BJ (cell line): ENCODE data around the gene EIF2A. TPM values are rescaled to one million over a fixed set of nuclear protein-coding genes. Genes with fewer than 3 reads are reported as not detected.
"Not testable (repeated sequence)": the region's sequence is repeated elsewhere in the genome, so short reads cannot be mapped to it uniquely, and the experiment has no call there.

Experiments
- CTCF ChIA-PET: fragments of 350-600 bp; formaldehyde crosslinking; extraction: SDS; loops from one replicate; lab custom pipeline; 2021; ENCODE audit warnings: antibody characterized with exemption, inconsistent platforms; lab: Yijun Ruan, JAX
- POLR2A ChIA-PET: fragments of 300-600 bp; sonication (Branson Sonifier 250); formaldehyde crosslinking; extraction: SDS; loops from one replicate; lab custom pipeline; 2021; ENCODE audit warnings: antibody characterized with exemption; lab: Charles Lee
- DNase-seq: peaks from one replicate; pipeline ENCODE4 v3.0.0-alpha.2; 2011; ENCODE audit warnings: low read depth
- H3K27me3 ChIP-seq: 2 replicates; pipeline ENCODE4 v1.6.0; 2011; ENCODE audit warnings: low read length; ENCODE audit not compliant: control insufficient read depth, insufficient read depth
- H3K36me3 ChIP-seq: 2 replicates; pipeline ENCODE4 v1.5.1; 2011; ENCODE audit warnings: low read length; ENCODE audit not compliant: control insufficient read depth, insufficient read depth
- H3K4me3 ChIP-seq: 2 replicates; pipeline ENCODE4 v1.5.1; 2011; ENCODE audit warnings: low read depth, mild to moderate bottlenecking, control low read depth, low read length
- CTCF ChIP-seq: IDR thresholded peaks from 2 replicates; pipeline ENCODE4 v1.5.1; 2011; ENCODE audit warnings: low read depth, mild to moderate bottlenecking, control low read depth, inconsistent platforms, low read length, moderate library complexity; ENCODE audit not compliant: insufficient read depth
- polyA plus RNA-seq: library from polyadenylated mRNA; depleted of rRNA; stranded (reverse); fragments of >200 nt; gene quantifications from 2 replicates; pipeline ENCODE4 v1.2.3, GENCODE V29; 2011

The EIF2A gene
- polyA plus RNA-seq, 1 experiment = 53.1 TPM

DNA sequence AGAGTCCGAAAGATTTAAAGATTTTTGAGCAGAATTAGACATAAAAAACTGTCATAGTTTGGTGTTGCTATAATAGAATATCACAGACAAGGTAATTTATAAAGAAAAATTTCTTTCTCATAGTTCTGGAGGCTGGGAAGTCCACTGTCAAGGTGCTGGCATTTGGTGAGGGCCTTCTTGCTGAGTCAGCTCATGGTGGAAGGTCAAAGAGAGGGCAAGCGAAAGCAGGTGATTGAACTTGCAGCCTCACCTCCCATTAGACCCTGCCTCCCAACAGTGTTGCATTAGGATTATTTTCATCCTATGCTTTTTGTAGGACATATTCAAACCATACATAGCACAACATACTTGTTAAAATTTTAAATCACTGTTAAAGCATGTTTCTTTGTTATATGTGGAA is 66.4 kb downstream of the EIF2A start:
- Histone ChIP-seq H3K4me3 (no peak overlapping the region), H3K36me3 (no peaks in the 10 kb centered on the region), H3K27me3 (no peaks in the 10 kb centered on the region)
- no peak for TF ChIP-seq CTCF
- DNase-seq = no peak
- CTCF ChIA-PET = no interaction called here
- POLR2A ChIA-PET = no interaction called here

- ChIA-PET CTCF (no interaction called here), POLR2A (no interaction called here)
- H3K36me3 ChIP-seq = no peaks in the 10 kb centered on the region
- no peak for TF ChIP-seq CTCF
- DNase-seq = no peak
- H3K4me3 ChIP-seq = no peak overlapping the region
- H3K27me3 ChIP-seq = no peaks in the 10 kb centered on the region
These were observed 67.3 kb downstream of the EIF2A start for GRCh38 chr3:150613709-150614480.

DNA sequence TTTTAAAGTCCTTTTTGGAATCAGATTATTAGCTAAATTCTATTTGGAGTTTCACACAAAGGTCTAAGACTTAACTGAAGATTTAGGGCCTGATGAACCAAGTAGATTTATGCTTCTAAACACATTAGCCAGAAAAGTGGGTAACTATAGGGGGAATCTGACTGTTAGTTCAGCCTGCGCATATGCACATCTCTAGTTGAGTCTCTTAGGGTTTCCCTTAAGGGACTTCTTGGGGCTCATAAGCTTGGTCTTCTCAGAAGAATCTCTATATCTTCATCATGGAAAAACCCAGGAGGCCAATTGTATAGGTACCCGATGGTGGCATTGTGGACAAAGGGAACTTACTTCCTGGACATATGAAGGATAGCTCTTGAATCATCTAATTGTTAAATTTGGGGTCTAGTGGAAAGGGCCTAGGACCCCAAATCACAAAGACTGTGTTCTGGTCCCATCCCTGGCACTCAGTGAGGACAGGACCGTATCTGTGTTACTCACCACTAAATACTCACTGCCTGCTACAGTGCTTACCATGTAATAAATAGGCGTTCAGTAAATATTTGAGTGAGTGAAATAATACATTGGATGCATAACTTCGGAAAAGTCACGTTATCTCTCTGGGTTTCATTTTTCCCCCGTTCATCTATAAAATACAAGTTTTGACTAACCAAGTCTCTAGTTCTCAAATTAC is 73.6 kb downstream of the EIF2A start:
- DNase-seq = no peak
- POLR2A ChIA-PET = no interaction called here
- Histone ChIP-seq H3K27me3 (no peaks in the 10 kb centered on the region), H3K4me3 (no peak overlapping the region), H3K36me3 (no peaks in the 10 kb centered on the region)
- no peak for TF ChIP-seq CTCF
- CTCF ChIA-PET = no interaction called here

GRCh38 chr3:150622955-150623354 is 76.4 kb downstream of the EIF2A start:
- H3K4me3 ChIP-seq, CTCF ChIA-PET, POLR2A ChIA-PET: not testable (repeated sequence)

DNA sequence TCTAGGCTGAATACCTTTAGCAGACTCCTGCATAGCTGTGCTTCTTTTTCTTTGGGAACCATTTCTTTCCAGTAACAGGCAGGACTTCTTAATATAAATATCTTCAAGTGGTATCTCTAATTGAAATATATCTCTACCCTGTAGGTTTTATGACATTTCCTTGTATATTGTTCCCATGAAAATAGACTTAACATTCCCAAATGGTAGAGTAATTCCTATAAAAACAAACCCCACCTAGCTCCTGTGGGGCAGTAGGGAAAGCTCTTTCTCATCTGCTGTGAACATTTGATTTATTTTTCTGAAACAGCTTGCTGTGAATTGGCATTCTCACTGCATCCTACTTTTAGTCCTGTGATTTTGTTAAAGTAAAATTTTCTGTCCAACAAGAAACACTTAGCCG is 77.4 kb downstream of the EIF2A start:
- ChIA-PET CTCF (no interaction called here), POLR2A (no interaction called here)
- H3K36me3 ChIP-seq = no peaks in the 10 kb centered on the region
- no peaks in the 10 kb centered on the region for H3K27me3 ChIP-seq
- DNase-seq = no peak
- no peak for TF ChIP-seq CTCF
- no peak overlapping the region for H3K4me3 ChIP-seq

More at GRCh38 chr3:150622955-150623354, 76.4 kb downstream of the EIF2A start:
- not testable (repeated sequence) for H3K27me3 ChIP-seq, H3K36me3 ChIP-seq, DNase-seq
